Right ventricle myocardium superior (tissue), 1 donor: ENCODE data around the gene PRRC1. TPM values are rescaled to one million over a fixed set of nuclear protein-coding genes. Genes with fewer than 3 reads are reported as not detected.

Experiments used
- ATAC-seq: fragments of 200-7000 bp; cut with Tn5 transposase; one replicate; pipeline ENCODE4 v1.9.1; 2020; ENCODE audit warnings: mild to moderate bottlenecking; ENCODE audit not compliant: poor library complexity
- DNase-seq: peaks from one replicate; pipeline ENCODE4 v3.0.0-alpha.2; 2020
- intact Hi-C: fragments of 100-400 bp; cut with DNase I; formaldehyde crosslinking; loops from one replicate; pipeline ENCODE4 v1.11.2; 2022
- total RNA-seq: library from RNA; stranded (reverse); fragmentation: NEBNext Ultra II Directional; extraction: Animal tissue kit (Norgen Biotek cat#: 25700); gene quantifications from one replicate; pipeline ENCODE4 v1.2.1, GENCODE V29; 2021
- donor health status: DM: no; HTN: yes; CAD: no; lungs with severe emphysema.

Gene PRRC1
- total RNA-seq, 1 donor from 2014 or later: 17.1 TPM

DNA sequence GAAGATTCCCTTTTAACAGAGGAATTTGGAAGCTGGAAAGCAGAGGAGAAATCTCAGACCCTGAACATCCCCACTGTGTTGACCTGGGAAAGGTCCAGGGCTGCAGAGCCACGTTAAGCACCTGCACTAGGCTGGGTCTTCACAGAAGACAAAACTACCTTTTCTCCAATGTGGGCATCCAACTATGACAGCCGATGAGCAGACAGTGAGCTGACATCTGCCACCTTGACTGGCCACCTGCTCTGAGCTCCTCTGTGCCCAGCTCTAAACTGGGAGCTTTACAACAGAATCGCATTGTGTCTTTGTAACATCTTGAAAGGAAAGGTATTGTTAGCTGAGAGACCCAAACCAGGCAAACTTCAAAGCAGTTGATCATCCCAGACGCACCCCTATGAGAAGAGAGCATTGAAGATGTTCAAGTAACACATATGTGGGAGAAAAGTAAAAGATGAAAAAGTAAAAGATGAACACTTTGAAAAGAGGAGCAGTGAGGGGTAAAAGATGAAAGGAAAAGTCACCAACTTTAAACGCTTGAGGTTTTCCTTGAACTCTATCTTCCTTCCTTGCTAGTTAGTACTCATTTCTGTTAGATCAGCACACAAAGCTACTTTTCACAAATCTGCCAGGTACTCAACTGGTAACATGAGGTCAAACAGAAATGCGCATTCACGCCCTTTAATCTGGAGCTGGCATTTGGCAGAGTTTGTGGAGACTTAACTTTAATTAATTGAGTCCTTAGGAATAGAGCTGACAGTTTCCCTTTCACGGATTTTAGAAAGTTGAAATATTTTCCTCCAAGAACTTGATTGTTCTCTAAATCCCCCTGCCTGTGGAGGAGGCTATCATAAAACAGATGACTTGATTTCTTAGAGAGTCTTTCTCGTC, 78.3 kb downstream of the PRRC1 start:
- ATAC-seq (no peak), DNase-seq (no peak)
- intact Hi-C loops: no loop called here

DNA sequence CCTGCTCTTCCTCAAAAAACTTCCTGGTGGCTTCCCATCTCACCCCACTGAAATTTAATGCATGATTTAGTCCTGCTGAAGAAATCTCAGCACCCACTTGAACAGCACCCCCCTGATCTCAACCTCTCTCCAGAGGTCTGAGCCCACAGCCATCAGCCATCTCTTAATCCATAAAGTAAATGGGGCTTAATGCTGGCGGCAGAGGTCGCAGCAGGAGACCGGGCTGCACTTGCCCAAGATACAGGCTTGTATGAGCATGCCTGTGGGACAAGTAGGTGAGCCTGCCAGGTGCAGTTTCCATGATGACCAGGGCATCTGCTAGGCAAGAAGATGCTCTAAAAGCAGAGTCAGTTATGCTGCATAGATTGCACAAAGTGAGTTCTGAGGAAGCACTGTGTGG, 79.1 kb downstream of the PRRC1 start:
- DNase-seq (no peak), ATAC-seq (no peak)
- intact Hi-C loops: no loop called here

DNA sequence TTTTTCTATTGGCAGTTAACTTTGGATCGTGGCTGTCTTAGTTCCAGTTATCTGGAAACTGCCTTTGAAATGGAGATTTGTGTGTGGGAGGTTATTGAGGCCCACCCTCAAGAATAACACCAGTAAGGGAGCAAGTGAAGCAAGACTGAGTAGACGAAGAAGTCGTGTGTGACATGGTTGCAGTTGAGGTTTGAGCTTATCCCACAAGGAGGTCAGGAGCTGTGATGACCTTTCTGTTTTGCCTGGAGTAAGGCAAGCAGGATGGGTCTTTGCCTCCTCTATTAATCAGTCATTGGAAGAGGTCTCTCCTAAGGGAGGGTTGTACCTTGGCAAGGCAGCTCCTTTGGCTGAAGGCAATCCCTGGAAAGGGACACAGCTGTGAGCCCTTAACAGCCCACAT, 81.9 kb downstream of the PRRC1 start:
- no peak for ATAC-seq
- intact Hi-C loops: no loop called here
- DNase-seq: no peak

DNA sequence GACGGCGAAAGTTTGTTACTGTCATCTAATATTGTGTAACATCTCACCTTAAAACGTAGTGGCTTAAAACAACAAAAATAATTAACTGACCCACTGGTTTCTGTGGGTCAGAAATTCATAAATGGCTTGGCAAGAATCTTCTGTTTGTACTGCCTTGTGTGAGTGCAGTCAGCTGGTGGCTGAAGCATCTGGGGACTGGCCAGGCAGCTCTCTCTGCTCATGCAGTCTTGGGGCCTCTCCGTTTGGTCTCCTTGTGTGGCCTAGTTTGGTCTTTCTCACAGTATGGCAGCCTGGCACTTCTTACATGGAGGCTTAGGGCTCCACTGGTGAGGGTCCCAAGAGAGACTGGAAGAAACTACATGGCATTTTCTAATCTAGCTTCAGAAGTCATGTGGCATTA, 82.4 kb downstream of the PRRC1 start:
- intact Hi-C loops: no loop called here
- no peak for DNase-seq
- ATAC-seq: peak; percentile 15

DNA sequence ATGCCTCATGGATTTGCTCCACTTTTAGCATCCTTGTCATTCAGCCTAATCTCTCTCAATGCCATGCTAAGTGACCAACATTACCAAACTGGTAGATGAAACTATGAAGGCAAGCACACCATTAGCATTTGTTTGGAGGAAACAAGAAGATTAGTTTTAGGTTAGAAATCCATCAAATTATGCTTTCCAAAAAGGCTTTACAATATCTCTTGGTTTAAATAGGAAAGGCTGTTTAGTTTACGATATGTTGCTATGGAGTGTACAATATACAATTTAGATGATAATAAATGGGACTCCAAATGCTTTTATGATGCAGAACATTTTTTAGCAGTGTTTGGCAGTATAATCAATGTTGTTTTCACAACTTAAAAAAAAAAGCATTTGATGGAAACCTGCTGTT, 83.7 kb downstream of the PRRC1 start:
- ATAC-seq: no peak
- DNase-seq: no peak
- intact Hi-C loops: no loop called here

DNA sequence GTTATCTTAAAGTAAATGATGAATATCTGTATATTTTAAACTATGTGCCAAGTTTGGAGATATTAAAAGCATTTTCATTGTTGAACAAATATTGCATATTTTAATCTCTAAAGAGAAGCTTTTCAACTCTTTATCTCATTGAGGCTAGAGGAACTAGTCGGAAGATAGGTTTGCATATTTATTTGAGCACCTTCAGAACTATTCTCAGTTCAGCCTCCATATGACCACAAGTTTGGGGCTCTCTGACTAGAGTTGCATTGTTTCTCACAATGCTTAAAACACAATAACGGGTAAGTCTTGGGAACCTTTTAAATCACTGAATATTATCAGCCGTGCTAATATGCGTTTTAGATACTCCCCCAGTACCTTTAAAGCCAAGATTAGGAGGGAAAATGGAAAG, 84.2 kb downstream of the PRRC1 start:
- no peak for DNase-seq
- intact Hi-C loops: no loop called here
- no peak for ATAC-seq

DNA sequence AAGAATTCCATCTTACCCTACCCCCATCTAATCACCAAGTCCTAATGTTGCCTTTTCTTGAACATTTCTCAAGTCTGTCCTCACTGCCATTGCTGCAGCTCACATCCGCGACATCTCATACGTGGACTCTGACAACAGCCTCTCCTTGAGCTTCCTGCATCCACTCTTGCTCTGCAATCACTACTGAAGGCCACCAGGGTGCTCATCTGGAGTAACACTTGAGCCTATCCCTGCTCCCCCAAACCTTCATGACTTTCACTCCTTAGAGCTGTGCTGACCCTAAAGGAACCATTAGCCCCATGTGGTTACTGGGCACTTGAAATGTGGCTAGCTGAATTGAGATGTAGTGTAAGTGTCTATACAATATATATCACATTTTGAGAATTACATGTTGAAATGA, 85.0 kb downstream of the PRRC1 start:
- intact Hi-C loops: no loop called here
- ATAC-seq (no peak), DNase-seq (no peak)

DNA sequence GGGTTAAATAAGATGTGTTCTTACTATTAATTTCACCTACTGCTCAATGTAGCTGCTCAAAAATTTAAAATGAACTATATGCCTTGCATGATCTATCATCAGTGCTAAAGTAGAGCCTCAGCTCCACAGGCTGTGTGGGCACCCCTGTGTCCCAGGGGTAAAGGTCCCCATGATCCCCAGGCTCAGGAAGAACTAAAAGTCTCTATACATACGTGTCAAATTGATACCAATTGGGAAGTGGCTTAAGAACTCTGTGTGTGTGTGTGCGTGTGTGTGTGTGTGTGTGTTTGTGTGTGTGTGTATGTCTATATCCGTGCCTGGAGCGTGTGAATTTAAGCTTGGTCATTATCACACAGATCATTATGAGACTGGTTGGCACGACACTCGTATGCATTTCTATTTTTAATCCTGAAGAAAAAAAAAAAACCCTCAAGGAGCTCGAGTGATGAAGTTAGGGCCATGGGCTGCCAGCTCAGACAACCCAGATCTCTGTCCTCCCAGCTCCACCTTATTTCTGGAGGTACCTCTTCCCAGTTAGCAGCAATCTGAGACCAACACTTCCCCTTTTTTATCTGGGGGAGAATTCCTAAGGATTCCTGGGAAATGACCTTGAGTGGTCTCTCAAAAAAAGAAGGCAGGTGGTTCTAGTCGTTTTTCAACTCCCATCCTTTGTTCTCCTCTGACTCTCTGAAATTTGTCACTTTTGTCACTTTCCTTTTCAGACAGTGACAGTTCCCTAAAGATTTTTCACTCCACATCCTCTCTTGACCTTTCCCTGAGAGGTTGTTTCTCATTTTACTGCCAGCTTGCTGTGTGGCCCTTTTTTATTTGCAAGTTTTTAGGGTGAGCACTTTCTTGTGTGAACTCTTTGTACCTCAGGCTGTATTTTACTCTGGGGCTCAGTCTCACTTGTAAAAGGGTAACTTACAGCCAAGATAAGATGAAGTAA, 85.7 kb downstream of the PRRC1 start:
- no peak for DNase-seq
- no peak for ATAC-seq
- intact Hi-C loops: no loop called here

Other genes with a start within 250 kb of the PRRC1 start
- 0.78 TPM for gene MEGF10, start 226.8 kb upstream of the PRRC1 start, total RNA-seq
- not detected for gene CTXN3, start 131.4 kb downstream of the PRRC1 start, total RNA-seq
- gene CCDC192, start 185.8 kb downstream of the PRRC1 start, total RNA-seq: not detected